K562 (cell line): ENCODE data around the gene RHD. TPM values are rescaled to one million over a fixed set of nuclear protein-coding genes. Genes with fewer than 3 reads are reported as not detected.

Experiments
- CHD4 ChIP-seq: fragments of 200-600 bp; sonication (generic); IDR thresholded peaks from 3 replicates; pipeline ENCODE4 v1.6.1; 2012; ENCODE audit warnings: low read depth, mild to moderate bottlenecking, mixed read lengths, low read length, inconsistent platforms; ENCODE audit not compliant: insufficient read depth, insufficient replicate concordance, poor library complexity, severe bottlenecking
- GTF2E2 ChIP-seq: fragments of 200-800 bp; sonication (Bioruptor generic); IDR thresholded peaks from 2 replicates; pipeline ENCODE4 v1.6.1; 2016; ENCODE audit warnings: missing genetic modification characterization, missing compliant biosample characterization
- MCM5 ChIP-seq: fragments of 450-650 bp; IDR thresholded peaks from 2 replicates; pipeline ENCODE4 v1.6.1; 2016; ENCODE audit warnings: low read depth
- MEF2A ChIP-seq: IDR thresholded peaks from 2 replicates; pipeline ENCODE4 v1.6.1; 2011; ENCODE audit warnings: low read depth, mild to moderate bottlenecking, low read length, moderate library complexity; ENCODE audit not compliant: control insufficient read depth
- MEF2D ChIP-seq: conservative IDR thresholded peaks from 2 replicates; pipeline ENCODE4 v1.6.1; 2016; ENCODE audit warnings: low read depth, missing genetic modification characterization, missing compliant biosample characterization
- NCOR1 ChIP-seq: fragments of 450-650 bp; IDR thresholded peaks from 2 replicates; pipeline ENCODE4 v1.6.1; 2016; ENCODE audit warnings: mild to moderate bottlenecking, moderate library complexity
- RBM14 ChIP-seq: fragments of 200-400 bp; formaldehyde crosslinking; IDR thresholded peaks from 2 replicates; pipeline ENCODE4 v1.6.1; 2018; ENCODE audit warnings: low read depth, mild to moderate bottlenecking, low read length, moderate library complexity, borderline replicate concordance; ENCODE audit not compliant: insufficient read depth
- SMAD1 ChIP-seq: fragments of 150-350 bp; IDR thresholded peaks from 2 replicates; pipeline ENCODE4 v1.6.1; 2014; ENCODE audit warnings: low read length, low read depth; ENCODE audit not compliant: partially characterized antibody
- ZEB2 ChIP-seq: fragments of 450-650 bp; IDR thresholded peaks from 2 replicates; pipeline ENCODE4 v1.6.1; 2016
- ZNF431 ChIP-seq: sonication (generic); formaldehyde crosslinking; IDR thresholded peaks from 2 replicates; pipeline ENCODE4 v1.8.0; 2022; ENCODE audit warnings: mild to moderate bottlenecking, missing genetic modification reagents
- ZNF436 ChIP-seq: fragments of 250-450, 450-650 bp; sonication (Bioruptor Pico); formaldehyde crosslinking; IDR thresholded peaks from 2 replicates; pipeline ENCODE4 v1.7.0; 2020; ENCODE audit warnings: mild to moderate bottlenecking
- ZNF449 ChIP-seq: fragments of 250-450 bp; sonication (Bioruptor Pico); IDR thresholded peaks from 2 replicates; pipeline ENCODE4 v1.8.0; 2022; ENCODE audit warnings: moderate library complexity, mild to moderate bottlenecking, inconsistent platforms
- ZNF707 ChIP-seq: fragments of 250-450 bp; sonication (Bioruptor Pico); conservative IDR thresholded peaks from 2 replicates; pipeline ENCODE4 v1.8.0; 2022; ENCODE audit warnings: inconsistent platforms, mild to moderate bottlenecking, moderate library complexity
- ZNF830 ChIP-seq: fragments of 250-450 bp; sonication (Bioruptor Pico); IDR thresholded peaks from 2 replicates; pipeline ENCODE4 v1.5.0; 2021; ENCODE audit warnings: mild to moderate bottlenecking
- ZSCAN29 ChIP-seq: fragments of 450-650 bp; IDR thresholded peaks from 2 replicates; pipeline ENCODE4 v1.6.1; 2017
- polyA plus RNA-seq, 8 experiments: library from polyadenylated mRNA; depleted of rRNA in 4 of 8; stranded (reverse) in 5 of 8; unstranded in 3 of 8; fragments of >200 nt; fragmentation: Nextera tagmentation in 2 of 8; fragmentation: Illumina TruSeq in 1 of 8; extraction: Ambion mirVana in 2 of 8; extraction: Trizol in 1 of 8; gene quantifications; 2 replicates each; pipeline versions ENCODE4 v1.2.1 to v1.2.3, GENCODE V29; 2011 to 2014; ENCODE audit warnings: inconsistent platforms in 1 of 8, missing spikeins in 1 of 8
- total RNA-seq, 7 experiments: library from RNA; depleted of rRNA in 6 of 7; stranded (reverse); fragments of >200 nt in 6 of 7; fragmentation: Illumina TruSeq in 2 of 7; extraction: Trizol in 2 of 7; gene quantifications; 2 replicates each; pipeline versions ENCODE4 v1.2.1 to v1.2.3, GENCODE V29; 2011 to 2021; ENCODE audit warnings: low replicate concordance in 1 of 7
- TF ChIP-seq, protein P1 (sequence below): sonication (generic); formaldehyde crosslinking; IDR thresholded peaks from 2 replicates; pipeline ENCODE4 v1.8.0; 2022; ENCODE audit warnings: missing genetic modification reagents, mild to moderate bottlenecking, borderline replicate concordance
- TF ChIP-seq, protein P2 (sequence below): sonication (generic); formaldehyde crosslinking; IDR thresholded peaks from 2 replicates; pipeline ENCODE4 v1.8.1; 2023; ENCODE audit warnings: missing genetic modification reagents, mild to moderate bottlenecking, borderline replicate concordance
- TF ChIP-seq, protein P3 (sequence below): fragments of 450-650 bp; IDR thresholded peaks from 2 replicates; pipeline ENCODE4 v1.6.1; 2016; ENCODE audit warnings: low read depth, mild to moderate bottlenecking, moderate library complexity

The RHD gene
- total and polyA plus RNA-seq, 9 of the 15 experiments (the other 6 are each of a cell fraction or from before 2014, with no cell fraction given) = 8.8 to 32.4 (median 15.0) TPM

GRCh38 chr1:25232027-25232865, 40.1 kb upstream of the RHD start, which contains the start of gene SYF2 (continued):
- TF ChIP-seq, protein P1, sequence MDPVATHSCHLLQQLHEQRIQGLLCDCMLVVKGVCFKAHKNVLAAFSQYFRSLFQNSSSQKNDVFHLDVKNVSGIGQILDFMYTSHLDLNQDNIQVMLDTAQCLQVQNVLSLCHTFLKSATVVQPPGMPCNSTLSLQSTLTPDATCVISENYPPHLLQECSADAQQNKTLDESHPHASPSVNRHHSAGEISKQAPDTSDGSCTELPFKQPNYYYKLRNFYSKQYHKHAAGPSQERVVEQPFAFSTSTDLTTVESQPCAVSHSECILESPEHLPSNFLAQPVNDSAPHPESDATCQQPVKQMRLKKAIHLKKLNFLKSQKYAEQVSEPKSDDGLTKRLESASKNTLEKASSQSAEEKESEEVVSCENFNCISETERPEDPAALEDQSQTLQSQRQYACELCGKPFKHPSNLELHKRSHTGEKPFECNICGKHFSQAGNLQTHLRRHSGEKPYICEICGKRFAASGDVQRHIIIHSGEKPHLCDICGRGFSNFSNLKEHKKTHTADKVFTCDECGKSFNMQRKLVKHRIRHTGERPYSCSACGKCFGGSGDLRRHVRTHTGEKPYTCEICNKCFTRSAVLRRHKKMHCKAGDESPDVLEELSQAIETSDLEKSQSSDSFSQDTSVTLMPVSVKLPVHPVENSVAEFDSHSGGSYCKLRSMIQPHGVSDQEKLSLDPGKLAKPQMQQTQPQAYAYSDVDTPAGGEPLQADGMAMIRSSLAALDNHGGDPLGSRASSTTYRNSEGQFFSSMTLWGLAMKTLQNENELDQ (CRISPR knock-in tag) = no peak
- peak; percentile 78 for TF ChIP-seq ZNF431 (CRISPR knock-in tag)
- TF ChIP-seq ZNF436 (CRISPR knock-in tag) = no peak
- no peak for TF ChIP-seq ZNF830 (CRISPR knock-in tag)
- no peak for TF ChIP-seq MCM5
- TF ChIP-seq MEF2D (tag) = 0 out of 2 replicates have a peak, but pooled peaks have one; percentile 76
- TF ChIP-seq ZNF707 (CRISPR knock-in tag) = peak; percentile 58
- TF ChIP-seq CHD4 = peak; percentile 33
- peak; percentile 38 for TF ChIP-seq NCOR1
- TF ChIP-seq, protein P2, sequence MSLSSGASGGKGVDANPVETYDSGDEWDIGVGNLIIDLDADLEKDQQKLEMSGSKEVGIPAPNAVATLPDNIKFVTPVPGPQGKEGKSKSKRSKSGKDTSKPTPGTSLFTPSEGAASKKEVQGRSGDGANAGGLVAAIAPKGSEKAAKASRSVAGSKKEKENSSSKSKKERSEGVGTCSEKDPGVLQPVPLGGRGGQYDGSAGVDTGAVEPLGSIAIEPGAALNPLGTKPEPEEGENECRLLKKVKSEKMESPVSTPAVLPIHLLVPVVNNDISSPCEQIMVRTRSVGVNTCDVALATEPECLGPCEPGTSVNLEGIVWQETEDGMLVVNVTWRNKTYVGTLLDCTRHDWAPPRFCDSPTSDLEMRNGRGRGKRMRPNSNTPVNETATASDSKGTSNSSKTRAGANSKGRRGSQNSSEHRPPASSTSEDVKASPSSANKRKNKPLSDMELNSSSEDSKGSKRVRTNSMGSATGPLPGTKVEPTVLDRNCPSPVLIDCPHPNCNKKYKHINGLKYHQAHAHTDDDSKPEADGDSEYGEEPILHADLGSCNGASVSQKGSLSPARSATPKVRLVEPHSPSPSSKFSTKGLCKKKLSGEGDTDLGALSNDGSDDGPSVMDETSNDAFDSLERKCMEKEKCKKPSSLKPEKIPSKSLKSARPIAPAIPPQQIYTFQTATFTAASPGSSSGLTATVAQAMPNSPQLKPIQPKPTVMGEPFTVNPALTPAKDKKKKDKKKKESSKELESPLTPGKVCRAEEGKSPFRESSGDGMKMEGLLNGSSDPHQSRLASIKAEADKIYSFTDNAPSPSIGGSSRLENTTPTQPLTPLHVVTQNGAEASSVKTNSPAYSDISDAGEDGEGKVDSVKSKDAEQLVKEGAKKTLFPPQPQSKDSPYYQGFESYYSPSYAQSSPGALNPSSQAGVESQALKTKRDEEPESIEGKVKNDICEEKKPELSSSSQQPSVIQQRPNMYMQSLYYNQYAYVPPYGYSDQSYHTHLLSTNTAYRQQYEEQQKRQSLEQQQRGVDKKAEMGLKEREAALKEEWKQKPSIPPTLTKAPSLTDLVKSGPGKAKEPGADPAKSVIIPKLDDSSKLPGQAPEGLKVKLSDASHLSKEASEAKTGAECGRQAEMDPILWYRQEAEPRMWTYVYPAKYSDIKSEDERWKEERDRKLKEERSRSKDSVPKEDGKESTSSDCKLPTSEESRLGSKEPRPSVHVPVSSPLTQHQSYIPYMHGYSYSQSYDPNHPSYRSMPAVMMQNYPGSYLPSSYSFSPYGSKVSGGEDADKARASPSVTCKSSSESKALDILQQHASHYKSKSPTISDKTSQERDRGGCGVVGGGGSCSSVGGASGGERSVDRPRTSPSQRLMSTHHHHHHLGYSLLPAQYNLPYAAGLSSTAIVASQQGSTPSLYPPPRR (CRISPR knock-in tag) = peak; percentile 25; the same call in 1 of the 2 replicates
- TF ChIP-seq ZEB2 = no peak
- TF ChIP-seq SMAD1 = peak; percentile 86
- TF ChIP-seq, protein P3, sequence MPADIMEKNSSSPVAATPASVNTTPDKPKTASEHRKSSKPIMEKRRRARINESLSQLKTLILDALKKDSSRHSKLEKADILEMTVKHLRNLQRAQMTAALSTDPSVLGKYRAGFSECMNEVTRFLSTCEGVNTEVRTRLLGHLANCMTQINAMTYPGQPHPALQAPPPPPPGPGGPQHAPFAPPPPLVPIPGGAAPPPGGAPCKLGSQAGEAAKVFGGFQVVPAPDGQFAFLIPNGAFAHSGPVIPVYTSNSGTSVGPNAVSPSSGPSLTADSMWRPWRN = no peak
- 0 out of 2 replicates have a peak, but pooled peaks have one; percentile 13 for TF ChIP-seq ZSCAN29
- TF ChIP-seq MEF2A = no peak
- TF ChIP-seq RBM14 = no peak
- TF ChIP-seq ZNF449 = 0 out of 2 replicates have a peak, but pooled peaks have one; percentile 54
- peak; percentile 66; the same call in 1 of the 2 replicates for TF ChIP-seq GTF2E2 (tag)
